Left ventricle myocardium inferior (tissue), 1 donor: ENCODE data around the gene ZDHHC7. TPM values are rescaled to one million over a fixed set of nuclear protein-coding genes. Genes with fewer than 3 reads are reported as not detected.

Experiments
- DNase-seq: peaks from one replicate; pipeline ENCODE4 v3.0.0-alpha.2; 2020
- H3K27ac ChIP-seq: fragments of 200-600 bp; replicated peaks from 2 replicates; pipeline ENCODE4 v1.8.0; 2021
- H3K27me3 ChIP-seq: fragments of 200-600 bp; 2 replicates; pipeline ENCODE4 v1.8.0; 2021; ENCODE audit warnings: low read depth
- H3K36me3 ChIP-seq: fragments of 200-600 bp; 2 replicates; pipeline ENCODE4 v1.8.0; 2021
- H3K4me1 ChIP-seq: fragments of 200-600 bp; 2 replicates; pipeline ENCODE4 v1.8.0; 2021
- H3K4me3 ChIP-seq: fragments of 200-600 bp; 2 replicates; pipeline ENCODE4 v1.8.0; 2021; ENCODE audit warnings: mild to moderate bottlenecking, moderate library complexity
- H3K9me3 ChIP-seq: fragments of 200-600 bp; replicated peaks from 2 replicates; pipeline ENCODE4 v1.8.0; 2021
- CTCF ChIP-seq: fragments of 200-600 bp; IDR thresholded peaks from 2 replicates; pipeline ENCODE4 v1.8.0; 2021; ENCODE audit warnings: antibody characterized with exemption, mild to moderate bottlenecking, borderline replicate concordance
- intact Hi-C: fragments of 100-400 bp; cut with micrococcal nuclease; formaldehyde crosslinking; loops from one replicate; pipeline ENCODE4 v1.11.0; 2022
- long read RNA-seq: library from polyadenylated mRNA; unstranded; transcript quantifications from one replicate; pipeline ENCODE4 v2.0.0, GENCODE V29; 2021
- total RNA-seq: library from RNA; stranded (reverse); fragmentation: NEBNext Ultra II Directional; extraction: Animal tissue kit (Norgen Biotek cat#: 25700); gene quantifications from one replicate; pipeline ENCODE4 v1.2.1, GENCODE V29; 2021
- donor health status: DM: no; HTN: yes; CAD: no; lungs with severe emphysema.

Gene ZDHHC7
- total RNA-seq = 36.8 TPM
- long read RNA-seq, transcript ZDHHC7-205 (5 exons, 582 nt) = minor isoform, 5 of 90 reads
- long read RNA-seq, transcript ZDHHC7-201 (8 exons, 3,442 nt) = major isoform, 68 of 90 reads
- long read RNA-seq, partial matches to known transcripts = 3 of 90 reads
- long read RNA-seq, other reads (novel, unspliced or antisense) = 10 of 90 reads

GRCh38 chr16:85010931-85011845, at the start of gene ZDHHC7:
Gene ZDHHC7 (minus strand): TSS chr16:85011535. CDS start chr16:84990618, 20,917 bp downstream.
- Histone ChIP-seq H3K4me3 (peak within 1 kb of the TSS; percentile 85), H3K9me3 (no peaks in the 10 kb centered on the region), H3K27ac (peak within 1 kb of the TSS; percentile 96), H3K4me1 (peaks cover 58% of the 10 kb centered on the region), H3K27me3 (no peaks in the 10 kb centered on the region), H3K36me3 (no peaks in the 10 kb centered on the region)
- intact Hi-C loops = no loop called here
- DNase-seq = peak; percentile 89
- no peak for TF ChIP-seq CTCF

GRCh38 chr16:85058909-85059308, 47.6 kb upstream of the ZDHHC7 start:
- peaks cover 43% of the 10 kb centered on the region for H3K4me1 ChIP-seq
- intact Hi-C loops = no loop called here

GRCh38 chr16:85057948-85058347, 46.6 kb upstream of the ZDHHC7 start:
- TF ChIP-seq CTCF = no peak
- no peak for DNase-seq
- H3K9me3 ChIP-seq = no peaks in the 10 kb centered on the region
- H3K27me3 ChIP-seq = no peaks in the 10 kb centered on the region
- intact Hi-C loops = no loop called here
- H3K4me3 ChIP-seq = no peak overlapping the region
- no peaks in the 10 kb centered on the region for H3K36me3 ChIP-seq
- peak overlapping the region; percentile 18 for H3K27ac ChIP-seq
- H3K4me1 ChIP-seq = peaks cover 42% of the 10 kb centered on the region

More at GRCh38 chr16:85058909-85059308, 47.6 kb upstream of the ZDHHC7 start:
- Histone ChIP-seq H3K9me3 (no peaks in the 10 kb centered on the region), H3K36me3 (no peaks in the 10 kb centered on the region), H3K27ac (no peak overlapping the region), H3K27me3 (no peaks in the 10 kb centered on the region), H3K4me3 (no peak overlapping the region)
- no peak for TF ChIP-seq CTCF
- no peak for DNase-seq

GRCh38 chr16:85057212-85057889, 46.0 kb upstream of the ZDHHC7 start:
- TF ChIP-seq CTCF = peak; percentile 22
- no peak overlapping the region for H3K27ac ChIP-seq
- no peaks in the 10 kb centered on the region for H3K27me3 ChIP-seq
- no peaks in the 10 kb centered on the region for H3K9me3 ChIP-seq
- intact Hi-C loops = no loop called here
- peaks cover 38% of the 10 kb centered on the region for H3K4me1 ChIP-seq
- no peak overlapping the region for H3K4me3 ChIP-seq
- no peaks in the 10 kb centered on the region for H3K36me3 ChIP-seq
- DNase-seq = no peak

- no peaks in the 10 kb centered on the region for H3K27me3 ChIP-seq
- TF ChIP-seq CTCF = peak; percentile 61
- no peaks in the 10 kb centered on the region for H3K9me3 ChIP-seq
- intact Hi-C loops = no loop called here
- peak overlapping the region; percentile 49 for H3K4me3 ChIP-seq
- H3K27ac ChIP-seq = peak overlapping the region; percentile 73
- peaks cover 40% of the 10 kb centered on the region for H3K4me1 ChIP-seq
- DNase-seq = no peak
- no peaks in the 10 kb centered on the region for H3K36me3 ChIP-seq
Measured at GRCh38 chr16:85056211-85056748, 44.9 kb upstream of the ZDHHC7 start.
